ENCODE results near the gene C2CD3.

GRCh38 chr11:73965076-73965763, 205.6 kb downstream of the C2CD3 start:
- TF ChIP-seq EZH2 (IDR thresholded peaks at IDR 0.05; ENCODE audit: insufficient read depth, poor library complexity, severe bottlenecking): no peak
- TF ChIP-seq EZH2phosphoT487 (IDR thresholded peaks at IDR 0.05; ENCODE audit: insufficient read depth, low read depth): no peak
